ENCODE data around the gene IGSF21.

IGSF21 gene

DNA sequence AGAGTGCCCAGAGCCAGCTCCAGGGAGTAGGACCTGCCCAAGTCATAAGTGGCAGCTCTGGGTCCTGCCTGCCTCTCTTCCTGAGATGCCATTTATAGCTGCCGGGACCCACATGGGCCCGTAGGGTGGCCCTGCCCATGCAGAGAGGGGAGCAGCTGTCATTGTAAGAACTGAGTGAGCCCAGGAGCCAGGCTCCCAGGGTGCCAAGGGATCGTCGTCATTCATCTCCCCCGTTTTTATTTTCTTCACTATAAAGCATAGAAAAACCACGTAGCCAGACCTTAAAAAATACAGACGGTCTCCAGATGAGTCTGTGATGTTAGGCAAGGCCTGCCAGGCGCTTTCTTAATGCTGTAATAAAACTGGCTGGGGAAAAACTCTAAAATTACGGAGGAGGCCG is 90.7 kb downstream of the IGSF21 start:
- H3K9me3 Mint-ChIP-seq = no peaks in the 10 kb centered on the region

GRCh38 chr1:18199462-18199861 is 91.9 kb downstream of the IGSF21 start:
- Mint-ChIP-seq H3K27me3 (ENCODE audit: low read depth) (peaks cover 80% of the 10 kb centered on the region), H3K4me3 (no peak overlapping the region), H3K27ac (no peak overlapping the region), H3K36me3 (ENCODE audit: low read depth) (no peaks in the 10 kb centered on the region), H3K4me1 (peaks cover 18% of the 10 kb centered on the region), H3K9me3 (no peaks in the 10 kb centered on the region)
- TF ChIP-seq, protein P1, sequence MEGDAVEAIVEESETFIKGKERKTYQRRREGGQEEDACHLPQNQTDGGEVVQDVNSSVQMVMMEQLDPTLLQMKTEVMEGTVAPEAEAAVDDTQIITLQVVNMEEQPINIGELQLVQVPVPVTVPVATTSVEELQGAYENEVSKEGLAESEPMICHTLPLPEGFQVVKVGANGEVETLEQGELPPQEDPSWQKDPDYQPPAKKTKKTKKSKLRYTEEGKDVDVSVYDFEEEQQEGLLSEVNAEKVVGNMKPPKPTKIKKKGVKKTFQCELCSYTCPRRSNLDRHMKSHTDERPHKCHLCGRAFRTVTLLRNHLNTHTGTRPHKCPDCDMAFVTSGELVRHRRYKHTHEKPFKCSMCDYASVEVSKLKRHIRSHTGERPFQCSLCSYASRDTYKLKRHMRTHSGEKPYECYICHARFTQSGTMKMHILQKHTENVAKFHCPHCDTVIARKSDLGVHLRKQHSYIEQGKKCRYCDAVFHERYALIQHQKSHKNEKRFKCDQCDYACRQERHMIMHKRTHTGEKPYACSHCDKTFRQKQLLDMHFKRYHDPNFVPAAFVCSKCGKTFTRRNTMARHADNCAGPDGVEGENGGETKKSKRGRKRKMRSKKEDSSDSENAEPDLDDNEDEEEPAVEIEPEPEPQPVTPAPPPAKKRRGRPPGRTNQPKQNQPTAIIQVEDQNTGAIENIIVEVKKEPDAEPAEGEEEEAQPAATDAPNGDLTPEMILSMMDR (IDR thresholded peaks at IDR 0.05; ENCODE audit: unreplicated experiment in 3 of 3) = no peak

More for the DNA sequence above, 90.7 kb downstream of the IGSF21 start:
- Mint-ChIP-seq H3K4me1 (peaks cover 18% of the 10 kb centered on the region), H3K36me3 (ENCODE audit: low read depth) (no peaks in the 10 kb centered on the region), H3K4me3 (no peak overlapping the region), H3K27me3 (ENCODE audit: low read depth) (peaks cover 84% of the 10 kb centered on the region), H3K27ac (no peak overlapping the region)
- TF ChIP-seq, protein P1 (IDR thresholded peaks at IDR 0.05; ENCODE audit: unreplicated experiment in 3 of 3) = no peak

DNA sequence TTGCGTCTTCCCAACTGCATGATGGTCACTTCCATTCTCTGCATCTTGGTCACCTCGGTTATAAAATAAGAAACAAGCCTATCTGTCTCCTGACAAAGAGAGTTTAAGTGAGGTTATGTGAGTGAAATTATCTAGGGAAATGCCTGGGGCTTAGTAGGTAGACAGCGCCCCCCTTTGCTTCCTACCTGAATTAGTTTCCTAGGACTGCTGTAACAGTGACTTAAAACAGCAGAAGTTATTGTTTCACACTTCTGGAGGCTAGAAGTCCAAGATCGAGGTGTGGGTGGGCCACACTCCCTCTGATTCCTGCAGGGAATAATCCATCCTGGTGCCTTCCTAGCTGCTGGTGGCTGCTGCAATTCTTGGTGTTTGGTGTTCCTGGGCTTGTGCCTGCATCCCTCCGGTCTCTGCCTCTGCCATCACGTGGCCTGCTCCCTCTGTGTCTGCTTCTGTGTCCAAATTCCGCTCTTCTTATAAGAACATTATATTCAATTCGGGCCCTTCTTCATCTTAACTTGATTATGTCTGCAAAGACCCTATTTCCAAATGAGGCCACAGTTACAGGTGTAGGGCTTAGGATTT is 92.6 kb downstream of the IGSF21 start:
- H3K27ac Mint-ChIP-seq = no peak overlapping the region
- H3K27me3 Mint-ChIP-seq (ENCODE audit: low read depth) = peaks cover 79% of the 10 kb centered on the region
- H3K9me3 Mint-ChIP-seq = no peaks in the 10 kb centered on the region
- H3K4me1 Mint-ChIP-seq = peaks cover 18% of the 10 kb centered on the region
- TF ChIP-seq, protein P1 (IDR thresholded peaks at IDR 0.05; ENCODE audit: unreplicated experiment in 3 of 3) = no peak
- H3K36me3 Mint-ChIP-seq (ENCODE audit: low read depth) = no peaks in the 10 kb centered on the region
- H3K4me3 Mint-ChIP-seq = no peak overlapping the region

DNA sequence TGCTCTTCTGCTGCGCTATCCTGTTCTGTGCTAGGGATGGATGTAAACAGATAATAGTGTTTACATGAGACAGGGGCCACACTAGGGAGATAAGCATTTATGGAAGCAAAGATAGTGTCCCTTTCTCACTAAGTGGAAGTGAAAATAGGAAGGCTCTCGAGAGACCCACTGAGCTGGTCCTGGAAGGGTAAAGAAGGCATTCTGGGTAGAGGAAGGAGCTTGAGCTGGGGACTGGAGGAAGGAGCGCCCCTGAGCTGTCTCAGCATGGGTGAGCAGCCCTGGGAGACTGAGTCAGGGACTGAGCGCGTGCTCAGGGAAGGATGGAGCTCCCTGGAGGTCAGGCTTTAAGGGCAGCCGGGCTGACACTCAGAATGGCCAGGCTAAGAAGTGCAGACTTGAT is 93.3 kb downstream of the IGSF21 start:
- Mint-ChIP-seq H3K27me3 (ENCODE audit: low read depth) (peaks cover 79% of the 10 kb centered on the region), H3K4me1 (peaks cover 18% of the 10 kb centered on the region), H3K9me3 (peaks cover 2% of the 10 kb centered on the region), H3K4me3 (no peak overlapping the region), H3K36me3 (ENCODE audit: low read depth) (no peaks in the 10 kb centered on the region), H3K27ac (no peak overlapping the region)
- TF ChIP-seq, protein P1 (IDR thresholded peaks at IDR 0.05; ENCODE audit: unreplicated experiment in 3 of 3) = no peak

DNA sequence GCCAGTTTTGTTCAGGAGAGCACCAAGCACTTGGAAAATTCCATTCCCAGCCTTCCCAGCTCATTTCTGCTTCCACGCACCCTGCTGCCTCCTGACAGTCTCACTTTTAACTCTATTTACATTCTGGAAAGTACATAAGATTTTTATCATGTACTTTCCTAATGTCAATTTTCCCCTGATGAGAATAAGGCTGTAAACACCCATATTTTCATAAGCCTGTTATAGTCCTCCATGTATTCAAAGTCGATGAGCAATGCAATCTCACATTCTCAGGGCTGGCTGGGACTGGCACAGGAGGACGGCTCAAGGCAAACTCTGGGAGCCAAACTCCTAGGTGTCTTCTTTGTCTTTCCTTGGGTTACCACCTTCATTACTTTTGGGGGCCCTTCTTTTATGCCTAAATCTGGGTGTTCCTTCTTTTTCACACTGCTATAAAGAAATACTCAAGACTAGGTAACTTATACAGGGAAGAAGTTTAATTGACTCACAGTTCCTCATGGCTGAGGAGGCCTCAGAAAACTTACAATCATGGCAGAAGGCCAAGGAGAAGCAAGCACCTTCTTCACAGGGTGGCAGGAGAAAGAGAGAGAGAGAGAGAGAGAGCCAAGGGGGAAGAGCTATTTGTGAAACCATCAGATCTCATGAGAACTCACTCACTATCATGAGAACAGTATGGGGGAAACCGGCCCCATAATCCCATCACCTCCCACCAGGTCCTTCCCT is 94.6 kb downstream of the IGSF21 start:
- peaks cover 76% of the 10 kb centered on the region for H3K27me3 Mint-ChIP-seq (ENCODE audit: low read depth)
- TF ChIP-seq, protein P1 (IDR thresholded peaks at IDR 0.05; ENCODE audit: unreplicated experiment in 3 of 3) = no peak
- H3K4me1 Mint-ChIP-seq = peaks cover 18% of the 10 kb centered on the region
- H3K27ac Mint-ChIP-seq = no peak overlapping the region
- no peaks in the 10 kb centered on the region for H3K36me3 Mint-ChIP-seq (ENCODE audit: low read depth)
- no peak overlapping the region for H3K4me3 Mint-ChIP-seq
- H3K9me3 Mint-ChIP-seq = peaks cover 7% of the 10 kb centered on the region

DNA sequence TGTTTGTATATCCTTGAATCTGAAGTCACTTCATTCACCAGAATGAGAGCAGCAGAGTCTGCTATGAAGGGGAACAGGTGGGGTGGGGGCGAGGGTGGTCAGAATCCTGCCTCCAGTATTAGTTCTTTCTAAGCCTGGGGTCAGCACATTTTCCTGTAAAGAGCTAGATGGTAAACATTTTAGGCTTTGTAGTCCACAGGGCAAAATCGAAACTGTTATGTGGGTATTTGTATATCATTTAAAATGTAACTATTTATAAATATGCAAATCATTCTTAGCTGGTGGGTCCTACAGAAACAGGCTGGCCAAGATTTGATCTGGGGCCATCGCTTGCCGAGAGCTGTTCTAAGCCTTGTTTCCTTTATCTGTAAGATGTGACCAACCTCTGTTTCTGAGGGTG is 96.0 kb downstream of the IGSF21 start:
- Mint-ChIP-seq H3K36me3 (ENCODE audit: low read depth) (no peaks in the 10 kb centered on the region), H3K27me3 (ENCODE audit: low read depth) (peaks cover 66% of the 10 kb centered on the region), H3K4me1 (peaks cover 11% of the 10 kb centered on the region), H3K9me3 (peaks cover 10% of the 10 kb centered on the region), H3K4me3 (no peak overlapping the region), H3K27ac (no peak overlapping the region)
- TF ChIP-seq, protein P1 (IDR thresholded peaks at IDR 0.05; ENCODE audit: unreplicated experiment in 3 of 3) = no peak

Measured in nephron (organoid).